IPS-NIHi11 (cell line): ENCODE measurements around the gene GDF10.

Experiments
- DNase-seq: peaks from one replicate; pipeline ENCODE4 v3.0.0; 2012; ENCODE audit warnings: mixed read lengths, low spot score

GDF10 gene

DNA sequence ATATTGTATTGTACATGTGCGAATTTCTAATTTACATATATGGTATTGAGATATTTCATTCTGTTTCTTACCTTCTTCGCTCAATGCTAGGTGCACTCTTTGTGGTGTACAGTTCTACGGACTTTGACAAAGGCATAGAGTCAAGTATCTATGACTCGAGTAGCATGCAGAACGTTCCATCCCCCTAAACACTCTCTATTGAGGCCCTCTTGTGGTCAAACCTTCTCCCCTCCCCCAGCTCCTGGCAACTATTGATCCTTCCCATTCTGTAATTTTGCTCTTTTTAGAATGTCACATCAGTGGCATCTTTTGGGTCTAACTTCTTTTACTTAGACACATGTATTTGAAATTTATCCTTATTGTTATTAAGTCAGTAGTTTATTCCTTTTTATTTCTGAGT is 30.7 kb upstream of the GDF10 start:
- DNase-seq: no peak

DNA sequence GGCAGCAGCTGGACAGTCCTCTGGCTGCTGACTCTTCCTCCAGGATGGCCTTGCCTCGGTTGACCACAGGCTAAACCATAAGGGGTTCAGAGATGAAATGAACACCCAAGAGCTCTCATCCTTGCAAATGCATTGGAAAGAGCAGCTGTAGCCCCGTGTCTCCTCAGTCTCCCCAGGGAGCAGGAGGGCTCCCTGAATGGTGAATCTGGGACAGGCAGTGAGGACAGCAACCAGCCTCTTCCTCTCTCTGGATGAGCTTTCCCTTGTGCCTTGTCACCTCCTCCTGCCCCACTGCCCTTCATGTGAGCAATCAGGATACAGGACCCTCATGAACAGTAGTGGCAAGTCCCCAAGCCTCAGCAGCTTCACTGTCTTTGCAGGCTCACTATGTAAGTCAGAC is 23.9 kb upstream of the GDF10 start:
- DNase-seq: no peak

DNA sequence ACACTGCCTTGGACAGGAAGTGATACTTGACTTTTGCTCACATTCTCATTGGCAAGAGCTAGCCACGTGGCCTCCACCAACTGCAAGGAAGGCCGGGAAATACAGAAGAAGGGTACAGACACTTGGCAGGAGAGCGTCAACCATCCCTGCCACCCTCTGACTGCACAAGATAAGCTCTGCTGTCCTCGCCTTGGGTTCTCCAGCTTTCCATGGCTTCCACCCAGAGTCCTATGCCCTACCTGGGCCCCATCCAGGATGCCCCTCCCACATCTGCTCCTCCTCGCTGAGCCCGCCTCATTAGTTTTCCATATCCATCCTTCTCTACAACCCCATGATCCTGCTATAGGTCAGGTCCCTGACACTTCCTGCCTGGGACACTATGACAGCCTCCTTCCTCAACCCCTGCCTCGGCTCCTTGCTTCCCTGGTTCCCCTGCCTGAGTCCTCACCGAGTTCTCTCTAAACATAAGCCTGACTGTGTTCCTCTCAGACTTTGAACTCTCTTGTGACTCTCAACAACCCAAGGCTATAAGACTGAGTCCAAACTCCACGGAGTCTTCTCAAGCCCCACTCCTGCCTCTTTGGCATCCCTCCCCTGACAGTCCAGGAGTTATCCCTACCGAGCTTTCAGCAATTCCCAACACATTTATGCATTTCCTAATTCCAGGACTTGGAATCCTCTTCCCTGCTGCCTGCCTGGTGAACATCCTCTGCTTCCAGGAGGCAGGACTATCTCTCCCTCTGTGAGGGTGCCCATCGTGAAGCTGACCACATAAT is 23.2 kb upstream of the GDF10 start:
- DNase-seq: no peak

DNA sequence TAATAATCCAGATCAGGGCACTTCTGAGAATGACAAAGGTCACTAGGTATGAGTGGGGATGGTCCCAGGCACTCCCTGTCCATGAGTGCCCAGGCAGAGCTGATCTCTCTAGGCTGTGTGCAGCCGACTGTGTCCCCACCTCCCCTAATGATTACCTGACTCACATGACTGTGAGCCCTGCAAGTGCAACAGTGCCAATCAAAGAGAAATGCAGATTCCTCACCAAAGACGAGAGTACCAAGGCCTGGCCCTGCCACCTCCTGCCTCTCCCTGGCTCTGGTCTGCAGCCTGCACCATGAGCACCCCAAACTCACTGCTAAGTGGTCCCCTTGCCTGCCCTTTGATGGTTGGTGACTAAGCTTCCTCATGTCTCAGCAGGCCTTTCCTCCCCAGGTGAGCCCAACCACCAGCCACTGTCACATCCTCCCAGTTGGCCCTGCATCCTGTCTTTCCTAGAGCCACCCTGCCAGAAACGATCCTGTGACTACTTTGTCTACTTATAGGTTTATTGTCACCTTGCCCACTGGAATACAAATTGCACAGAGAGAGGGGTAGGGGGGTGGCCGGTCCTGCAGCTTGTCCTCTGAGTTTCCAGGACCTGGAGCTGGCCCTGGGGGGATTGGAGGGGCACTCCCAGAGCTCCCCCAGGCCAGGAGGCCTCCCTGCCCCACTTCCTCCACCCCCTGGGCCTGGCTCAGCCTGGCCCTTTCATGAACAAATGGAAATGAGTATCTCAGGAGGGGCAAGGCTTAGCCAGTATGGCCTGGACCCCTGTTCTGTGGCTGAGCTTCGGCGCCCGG is 22.4 kb upstream of the GDF10 start:
- DNase-seq: no peak

DNA sequence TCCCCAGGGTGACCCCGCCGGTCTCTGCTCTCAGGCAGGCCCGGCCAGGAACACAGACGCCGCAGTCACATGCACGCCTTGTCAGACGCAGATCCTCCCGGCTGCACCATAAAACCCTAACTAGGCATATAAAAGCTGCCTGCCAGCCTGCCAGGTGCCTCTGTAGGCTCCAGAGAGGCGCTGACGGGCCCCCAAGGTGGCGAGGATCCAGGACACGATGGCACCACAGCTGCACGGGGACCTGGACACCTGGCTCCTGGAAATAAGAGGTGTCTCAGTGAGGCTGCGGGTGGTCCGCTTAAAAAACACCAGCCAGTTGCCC is 21.9 kb upstream of the GDF10 start:
- DNase-seq: no peak

DNA sequence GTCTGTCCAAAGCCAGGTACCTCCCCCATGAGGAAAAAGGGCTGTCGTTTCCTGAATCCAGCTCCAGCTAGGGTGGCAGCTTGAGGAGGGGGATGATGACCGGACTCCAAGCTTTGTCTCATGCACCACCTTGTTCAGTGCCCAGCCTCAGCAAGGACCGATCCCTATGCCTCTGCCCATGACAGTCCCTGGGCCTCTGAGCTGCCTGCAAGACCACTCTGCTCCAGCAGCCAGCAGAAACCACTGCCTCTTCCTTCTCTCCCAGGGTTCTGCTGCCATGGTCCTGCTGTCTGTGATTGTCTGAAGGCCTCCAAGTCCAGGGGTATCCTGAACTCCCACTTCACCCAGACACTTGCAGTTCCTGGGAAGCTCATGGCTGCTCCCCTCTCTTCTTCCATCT is 21.3 kb upstream of the GDF10 start:
- DNase-seq: no peak

DNA sequence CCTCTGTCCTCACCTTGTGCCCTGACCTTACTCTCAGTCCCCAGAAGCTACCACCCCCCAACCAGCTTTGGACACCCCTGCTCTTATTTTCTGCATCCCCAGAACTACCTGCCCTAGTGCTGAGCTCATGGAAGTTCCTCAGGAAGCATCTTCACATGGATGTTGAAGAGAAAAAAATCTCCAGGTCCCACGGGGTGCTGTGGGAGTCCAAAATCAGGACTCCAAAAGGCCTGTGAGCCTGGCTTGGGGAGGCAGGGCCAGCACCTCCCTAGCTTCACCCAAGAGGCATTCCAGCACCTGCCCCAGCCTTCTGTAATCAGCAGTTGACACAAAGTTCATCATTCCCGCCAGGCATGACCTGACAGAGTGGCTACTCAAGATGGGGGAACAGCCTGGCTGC is 20.7 kb upstream of the GDF10 start:
- DNase-seq: no peak

DNA sequence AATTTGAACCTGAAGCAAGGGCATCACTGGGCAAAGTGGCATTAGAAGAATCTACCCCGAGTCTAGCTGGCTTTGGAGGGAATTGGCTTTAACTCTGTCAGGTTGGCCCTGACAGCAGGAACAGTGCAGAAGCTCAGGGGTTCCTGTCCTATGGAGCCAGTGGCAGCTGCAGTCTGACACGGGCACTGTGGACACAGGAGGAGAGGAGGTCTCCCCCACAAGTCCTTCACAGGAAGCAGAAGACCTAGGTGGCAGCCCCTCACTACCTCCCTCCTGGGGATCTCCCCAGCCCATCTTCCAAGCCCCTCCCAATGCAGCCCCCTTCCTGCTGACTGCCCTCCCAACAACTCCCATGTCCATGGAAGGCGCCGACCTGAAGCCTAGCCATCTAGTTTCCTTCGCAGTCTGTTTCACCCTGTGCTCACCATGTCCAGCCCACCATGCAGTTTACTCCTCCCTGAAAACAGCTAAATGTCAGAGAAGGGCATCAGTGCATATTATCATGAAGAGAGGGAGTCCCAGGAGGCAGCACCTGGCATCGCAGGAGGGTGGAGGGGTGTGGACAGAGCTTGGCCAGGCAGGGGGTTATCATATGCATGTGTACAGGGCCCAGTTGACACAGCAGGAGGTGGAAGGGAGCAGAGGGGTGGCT is 17.9 kb upstream of the GDF10 start:
- no peak for DNase-seq

DNA sequence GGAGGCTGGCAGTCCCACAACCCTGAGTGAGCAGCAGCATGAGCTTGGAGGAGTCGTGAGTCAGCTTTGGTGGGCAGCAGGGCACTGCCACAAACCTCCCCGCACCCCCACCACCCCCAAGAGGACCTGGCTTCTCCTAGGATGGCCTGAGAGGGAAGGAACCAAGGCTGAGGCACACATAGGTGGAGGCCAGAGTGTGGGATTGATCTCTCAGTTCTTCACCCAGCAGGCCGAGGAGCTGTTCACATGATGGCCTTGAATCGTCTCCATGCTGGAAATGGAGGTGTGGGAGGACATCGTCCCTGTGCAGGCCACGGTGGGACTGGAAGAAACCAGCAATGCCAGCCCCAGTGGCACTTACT is 17.4 kb upstream of the GDF10 start:
- DNase-seq: no peak

DNA sequence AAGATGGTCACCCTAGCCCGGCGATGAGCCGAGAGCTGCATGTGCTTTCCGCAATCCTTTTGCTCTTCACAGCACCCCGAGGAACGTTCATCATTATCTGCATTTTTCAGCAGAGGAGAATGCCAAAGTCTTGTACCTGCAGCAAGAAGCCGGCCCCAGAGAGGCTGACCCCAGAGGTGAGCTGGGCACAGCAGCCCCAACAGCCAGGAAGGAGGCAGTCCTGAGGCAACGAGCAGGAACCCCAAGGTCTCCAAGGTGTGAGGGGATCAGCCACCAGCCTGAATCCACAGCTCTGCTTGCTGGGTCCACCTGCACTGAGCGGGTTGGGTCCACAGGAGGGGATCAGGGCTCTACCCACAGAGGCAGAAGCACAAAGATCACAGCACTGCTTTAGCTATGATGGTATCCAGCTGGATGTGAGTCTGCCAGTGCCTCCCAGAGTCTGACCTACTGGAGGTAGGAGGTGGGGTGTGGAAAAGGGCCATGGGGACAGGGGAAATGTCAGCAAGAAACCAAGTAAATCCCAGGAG is 16.8 kb upstream of the GDF10 start:
- DNase-seq: no peak

DNA sequence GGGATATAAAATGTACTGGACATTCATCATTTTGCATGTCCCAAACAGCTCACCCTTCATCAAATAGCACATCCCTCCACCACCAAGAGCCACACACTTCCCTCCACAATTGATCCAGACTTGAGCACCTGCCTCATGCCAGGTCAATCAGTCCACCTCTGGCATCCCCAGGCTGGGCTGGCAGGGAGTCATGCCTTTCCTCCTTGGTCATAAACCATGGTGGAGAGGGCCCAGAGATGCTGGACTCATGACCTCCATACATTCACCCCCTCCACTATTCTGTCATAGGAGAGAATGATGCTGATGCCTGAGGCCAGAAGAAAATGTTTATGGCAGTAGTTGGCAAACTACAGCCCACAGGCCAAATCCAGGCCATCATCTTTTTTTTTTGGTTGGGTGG is 16.1 kb upstream of the GDF10 start:
- no peak for DNase-seq

DNA sequence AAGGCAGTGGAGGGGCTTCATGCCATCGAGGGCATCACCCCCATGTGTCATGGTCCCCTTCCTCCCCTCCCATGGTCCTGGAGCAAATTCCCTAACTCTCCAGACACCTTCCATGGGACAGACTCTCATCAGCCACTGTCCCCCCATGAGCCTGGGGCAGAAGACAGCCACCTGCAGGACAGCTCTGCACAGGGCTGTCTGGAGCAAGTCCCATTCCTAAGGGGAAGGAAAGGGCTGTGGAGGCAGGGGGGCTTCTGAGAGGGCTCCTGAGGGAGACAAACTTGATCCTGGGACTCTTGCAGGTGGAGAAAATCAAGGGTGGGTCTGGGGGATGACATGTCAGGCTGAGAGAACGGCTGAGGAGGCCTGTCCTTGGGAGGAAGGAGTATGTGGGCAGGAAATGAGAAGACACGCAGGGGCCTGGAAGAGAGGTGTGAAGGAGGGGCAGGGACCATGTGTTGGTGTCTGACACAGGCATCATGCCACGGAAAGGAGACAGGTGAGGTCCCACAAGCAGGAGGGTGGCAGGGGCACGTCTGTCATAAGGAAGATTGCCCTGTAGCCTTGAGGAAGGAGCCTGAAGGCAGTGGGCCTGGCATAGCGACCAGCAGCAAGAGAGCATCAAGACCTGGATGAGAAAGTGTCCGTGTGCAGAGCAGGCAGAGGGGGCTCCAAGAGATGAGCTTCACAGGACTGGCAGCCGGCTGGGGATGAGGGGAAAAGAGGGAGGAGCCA is 14.4 kb upstream of the GDF10 start:
- no peak for DNase-seq

DNA sequence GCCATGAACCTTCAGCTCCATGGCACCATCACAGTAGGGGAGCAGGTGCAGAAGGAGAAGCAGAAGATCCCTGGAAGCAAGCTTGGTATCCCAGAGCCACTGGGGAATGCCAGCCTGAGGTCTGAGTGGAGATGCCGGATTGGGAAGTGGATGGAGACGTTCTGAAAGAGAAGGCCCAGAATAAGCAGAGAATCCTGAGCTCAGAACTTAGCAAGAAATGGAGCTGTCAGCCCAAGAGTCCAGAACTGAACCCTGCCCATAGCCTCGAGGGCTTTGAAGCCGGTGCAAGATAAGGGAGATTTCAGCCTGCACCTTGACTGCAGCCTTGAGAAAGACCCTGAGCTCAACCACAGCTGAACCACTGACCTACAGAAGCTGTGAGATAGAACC is 13.9 kb upstream of the GDF10 start:
- no peak for DNase-seq

DNA sequence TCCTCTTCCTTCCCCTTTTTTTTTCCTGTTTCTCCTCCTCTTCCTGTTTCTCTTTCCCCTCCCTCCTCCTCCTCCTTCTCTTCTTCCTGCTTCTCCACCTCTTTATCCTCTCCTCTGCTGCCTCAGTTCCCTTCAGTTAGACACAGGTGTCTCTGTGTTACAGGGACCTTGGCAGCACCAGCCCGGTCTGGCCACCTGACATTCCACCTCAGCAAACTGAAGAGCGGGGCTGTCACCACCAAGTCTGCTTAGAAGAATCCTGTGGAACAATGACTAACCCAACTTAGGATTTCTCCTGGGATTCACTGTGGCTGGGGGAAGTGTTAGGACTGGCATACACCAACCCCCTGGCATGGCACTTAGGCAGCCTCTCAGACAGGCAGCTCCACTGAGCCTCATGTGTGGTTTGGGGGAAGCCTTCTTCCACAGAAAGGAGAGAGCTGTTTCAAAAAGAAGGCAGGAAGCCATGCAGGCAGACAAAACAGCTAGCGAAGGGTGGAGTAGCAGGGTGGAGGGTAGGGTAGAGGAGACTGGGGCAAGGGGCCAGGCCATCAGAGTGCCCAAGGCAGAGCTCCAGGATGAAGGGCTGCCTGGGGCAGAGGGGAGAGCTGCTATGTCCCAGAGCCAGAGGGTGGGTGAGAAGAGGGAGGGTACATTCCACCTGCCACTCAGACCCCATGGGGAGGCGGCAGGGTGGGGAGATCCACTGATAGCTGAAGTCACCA is 13.2 kb upstream of the GDF10 start:
- DNase-seq: no peak

DNA sequence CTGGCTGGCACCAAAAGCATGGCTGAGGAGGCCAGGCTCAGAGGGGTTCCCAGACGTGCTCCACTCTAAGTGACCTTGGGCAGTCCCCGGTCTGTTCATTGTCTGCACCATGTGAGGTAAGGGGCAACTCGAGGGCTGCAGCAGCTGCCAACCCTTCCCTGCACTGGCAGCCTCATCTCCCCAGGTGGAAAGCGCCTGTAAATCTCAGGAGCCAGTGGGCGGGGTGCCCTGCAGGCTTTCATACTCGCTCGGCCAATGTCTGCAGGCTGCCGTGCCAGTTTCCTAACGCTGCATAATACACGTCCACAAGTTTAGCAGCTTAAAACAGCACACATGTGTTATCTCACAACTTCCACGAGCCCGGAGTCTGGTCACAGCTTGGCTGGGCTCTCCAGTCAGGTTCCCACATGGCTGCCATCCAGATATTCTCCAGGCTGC is 12.6 kb upstream of the GDF10 start:
- no peak for DNase-seq

DNA sequence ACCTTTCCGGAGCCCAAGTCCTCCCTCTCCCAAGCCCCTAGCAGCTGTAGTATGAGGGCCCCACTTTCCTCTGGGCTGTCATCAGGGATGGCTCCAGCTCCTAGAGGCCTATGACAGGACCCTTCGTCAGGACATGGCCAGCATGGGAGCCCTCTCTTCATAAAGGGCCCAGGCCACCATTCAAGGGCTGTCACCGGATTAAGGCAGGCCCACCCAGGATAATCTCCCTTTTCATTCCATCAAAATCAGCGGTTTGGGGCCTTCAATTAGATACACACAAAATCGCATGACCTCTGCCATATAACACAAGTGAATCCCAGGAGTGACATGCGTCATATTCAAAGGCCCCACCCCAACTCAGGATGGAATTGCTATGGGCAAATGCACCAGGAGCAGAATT is 12.2 kb upstream of the GDF10 start:
- no peak for DNase-seq

DNA sequence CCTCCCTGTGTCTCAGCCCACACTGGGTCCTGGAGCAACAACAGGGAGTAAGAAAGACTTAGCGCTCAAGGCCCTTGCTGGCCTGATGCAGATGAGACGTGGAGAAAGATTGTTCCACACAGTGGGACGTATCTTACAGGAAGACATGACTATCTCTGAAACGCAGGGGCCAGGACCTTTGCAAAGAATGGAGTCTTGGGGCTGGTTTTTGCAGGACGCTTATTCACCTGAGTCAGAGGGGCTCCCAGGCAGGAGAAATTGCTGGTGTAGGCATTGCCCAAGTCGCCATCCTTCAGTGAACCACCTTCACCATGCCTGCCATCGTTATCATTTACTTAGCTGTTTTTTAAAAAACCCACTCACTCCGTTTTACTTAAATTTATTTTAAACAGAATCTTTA is 11.8 kb upstream of the GDF10 start:
- no peak for DNase-seq

DNA sequence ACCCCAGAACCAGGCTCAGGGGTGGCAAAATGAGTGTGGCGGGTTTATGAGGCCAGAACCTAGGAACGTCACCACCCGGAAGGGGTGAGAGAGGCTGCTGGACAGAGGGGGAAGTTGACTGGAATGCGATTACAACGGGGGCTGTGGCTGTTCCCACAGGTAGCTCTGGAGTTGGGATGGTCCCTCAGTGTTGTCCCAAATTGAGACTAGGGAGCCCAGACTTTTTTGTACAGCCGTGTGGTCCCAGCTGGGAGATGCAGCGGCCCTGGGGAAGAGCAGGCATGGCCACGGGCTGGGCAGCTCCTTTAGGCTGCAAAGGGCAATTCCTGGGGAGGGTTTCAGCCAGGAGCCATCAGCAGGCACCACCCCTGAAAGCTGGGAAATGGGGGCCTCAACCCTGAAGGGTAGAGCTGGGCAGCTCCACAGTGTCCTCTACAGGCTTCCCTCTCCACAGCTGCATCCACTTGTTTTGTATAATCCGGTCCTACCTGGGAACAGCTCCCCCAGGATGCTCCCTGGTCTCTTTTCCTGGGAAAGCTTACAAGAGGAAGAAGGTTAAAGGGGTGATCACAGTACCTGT is 11.0 kb upstream of the GDF10 start:
- DNase-seq: no peak

DNA sequence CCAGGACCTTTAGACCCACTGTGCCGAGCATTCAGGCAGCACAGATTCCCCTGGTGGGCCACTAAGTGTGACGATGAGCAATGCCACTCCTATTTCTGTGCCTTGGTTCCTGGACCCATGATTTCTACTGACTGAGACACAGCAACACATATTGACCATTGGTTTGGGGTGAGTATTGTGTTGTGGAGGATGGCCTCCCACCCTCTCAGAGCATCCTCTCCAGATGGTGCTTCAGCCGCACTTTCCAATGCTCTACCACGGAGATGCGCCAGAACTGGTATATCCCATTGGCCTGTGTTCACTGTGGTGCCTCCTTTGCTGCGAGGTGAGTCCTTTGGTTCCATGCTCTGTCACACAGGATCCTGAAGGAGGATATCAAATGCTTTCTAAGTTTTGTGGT is 10.1 kb upstream of the GDF10 start:
- no peak for DNase-seq

DNA sequence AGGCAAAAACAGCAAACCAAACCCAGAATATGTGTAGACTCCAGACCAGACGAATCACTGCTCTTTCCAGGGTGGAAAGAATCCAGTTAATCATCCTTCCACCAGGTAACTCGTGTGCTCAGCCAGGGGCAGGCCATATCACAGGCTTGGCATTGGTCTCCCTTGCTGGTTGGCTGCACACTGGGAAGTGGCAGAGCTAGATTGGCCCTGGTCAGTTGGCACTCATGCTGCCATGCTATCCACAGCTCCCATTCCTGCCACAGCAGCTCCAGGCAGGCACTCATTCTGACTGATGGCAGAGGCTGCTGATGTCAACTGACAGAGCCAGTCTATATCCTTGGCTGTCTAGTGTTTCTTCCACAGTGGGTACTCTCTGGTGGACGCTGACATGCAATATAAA is 9.7 kb upstream of the GDF10 start:
- no peak for DNase-seq

DNA sequence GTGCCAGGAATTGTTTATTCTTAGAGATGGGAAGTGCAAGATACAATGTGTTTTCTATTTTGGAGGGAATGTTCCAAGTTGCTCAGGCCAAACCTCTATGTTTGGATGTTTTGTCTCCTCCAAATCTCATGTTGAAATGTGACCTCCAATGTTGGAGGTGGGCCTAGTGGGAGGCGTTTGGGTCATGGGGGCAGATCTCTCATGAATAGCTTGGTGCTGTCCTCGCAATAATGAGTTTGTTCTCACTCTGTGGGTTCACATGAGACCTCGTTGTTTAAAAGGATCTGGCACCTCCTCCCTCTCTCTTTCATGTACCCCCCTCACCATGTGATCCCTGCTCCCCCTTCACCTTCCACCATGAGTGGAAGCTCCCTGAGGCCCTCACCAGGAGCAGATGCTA is 8.3 kb upstream of the GDF10 start:
- no peak for DNase-seq
